HEK293 (cell line): ENCODE results near the gene ZNF554.

Source experiments
- CTCF ChIA-PET: fragments of 350-600 bp; formaldehyde crosslinking; extraction: SDS; loops from one replicate; lab custom pipeline; 2021; ENCODE audit warnings: antibody characterized with exemption; lab: Yijun Ruan, JAX
- POLR2A ChIA-PET: fragments of 300-600 bp; formaldehyde crosslinking; extraction: SDS; loops from one replicate; lab custom pipeline; 2020; ENCODE audit warnings: antibody characterized with exemption, inconsistent platforms; lab: Yijun Ruan, JAX
- H3K27ac ChIP-seq: fragments of 200-500 bp; sonication (Bioruptor generic); 2 replicates; pipeline ENCODE4 v1.5.1; 2014; ENCODE audit warnings: low read depth, low read length, control low read depth, inconsistent platforms; ENCODE audit errors: extremely low read depth
- H3K36me3 ChIP-seq, 2 experiments: fragments of 200-500 bp in 1 of 2; sonication (Bioruptor generic) in 1 of 2; 1 replicate in 1 of 2; 2 replicates in 1 of 2; pipeline ENCODE4 v1.5.1; 2014 to 2017; ENCODE audit warnings: inconsistent platforms in 2 of 2, low read length in 2 of 2; ENCODE audit not compliant: control insufficient read depth in 2 of 2, insufficient read depth in 1 of 2
- H3K4me1 ChIP-seq: fragments of 200-500 bp; sonication (Bioruptor generic); 2 replicates; pipeline ENCODE4 v1.5.1; 2014; ENCODE audit warnings: mild to moderate bottlenecking, low read length, inconsistent platforms; ENCODE audit not compliant: control insufficient read depth, insufficient read depth
- H3K4me3 ChIP-seq: 2 replicates; pipeline ENCODE4 v1.5.1; 2011; ENCODE audit warnings: low read depth, mild to moderate bottlenecking, control low read depth, low read length, moderate library complexity
- H3K9me3 ChIP-seq: fragments of 200-500 bp; sonication (Bioruptor generic); 2 replicates; pipeline ENCODE4 v1.5.1; 2014; ENCODE audit warnings: low read depth, low read length, inconsistent platforms; ENCODE audit not compliant: control insufficient read depth, insufficient read depth
- BCL6B ChIP-seq: fragments of 450-650 bp; formaldehyde crosslinking; IDR thresholded peaks from 2 replicates; pipeline ENCODE4 v1.5.1; 2017; ENCODE audit warnings: missing biosample characterization, missing genetic modification characterization
- GLI4 ChIP-seq: fragments of 450-650 bp; formaldehyde crosslinking; IDR thresholded peaks from 2 replicates; pipeline ENCODE4 v1.5.1; 2016; ENCODE audit warnings: missing biosample characterization, missing genetic modification characterization
- INSM2 ChIP-seq: fragments of 450-650 bp; formaldehyde crosslinking; IDR thresholded peaks from 2 replicates; pipeline ENCODE4 v1.5.1; 2016; ENCODE audit warnings: missing biosample characterization, missing genetic modification characterization
- PRDM2 ChIP-seq: fragments of 450-650 bp; formaldehyde crosslinking; IDR thresholded peaks from 2 replicates; pipeline ENCODE4 v1.5.1; 2016; ENCODE audit warnings: missing biosample characterization, missing genetic modification characterization, borderline replicate concordance
- SALL2 ChIP-seq: fragments of 450-650 bp; formaldehyde crosslinking; IDR thresholded peaks from 2 replicates; pipeline ENCODE4 v1.5.0; 2017; ENCODE audit warnings: missing biosample characterization, mild to moderate bottlenecking, missing genetic modification characterization, borderline replicate concordance
- SETDB1 ChIP-seq: IDR thresholded peaks from one replicate; pipeline ENCODE4 v1.6.1; 2017; ENCODE audit warnings: mild to moderate bottlenecking, low read length, moderate library complexity, mixed read lengths; ENCODE audit not compliant: insufficient read length
- ZNF112 ChIP-seq: fragments of 450-650 bp; formaldehyde crosslinking; IDR thresholded peaks from 2 replicates; pipeline ENCODE4 v1.5.0; 2017; ENCODE audit warnings: missing biosample characterization, missing genetic modification characterization
- ZNF133 ChIP-seq: fragments of 450-650 bp; formaldehyde crosslinking; IDR thresholded peaks from 2 replicates; pipeline ENCODE4 v1.5.1; 2016; ENCODE audit warnings: missing biosample characterization, missing genetic modification characterization
- ZNF157 ChIP-seq: fragments of 450-650 bp; formaldehyde crosslinking; IDR thresholded peaks from 2 replicates; pipeline ENCODE4 v1.5.1; 2016; ENCODE audit warnings: missing biosample characterization, missing genetic modification characterization
- ZNF174 ChIP-seq: fragments of 450-650 bp; formaldehyde crosslinking; IDR thresholded peaks from 2 replicates; pipeline ENCODE4 v1.5.0; 2017; ENCODE audit warnings: missing biosample characterization, mild to moderate bottlenecking, missing genetic modification characterization
- ZNF248 ChIP-seq: fragments of 450-650 bp; formaldehyde crosslinking; IDR thresholded peaks from 2 replicates; pipeline ENCODE4 v1.5.1; 2017; ENCODE audit warnings: missing biosample characterization, missing genetic modification characterization
- ZNF266 ChIP-seq: fragments of 450-650 bp; formaldehyde crosslinking; IDR thresholded peaks from 2 replicates; pipeline ENCODE4 v1.5.1; 2016; ENCODE audit warnings: missing biosample characterization, missing genetic modification characterization, low read depth
- ZNF302 ChIP-seq: fragments of 450-650 bp; formaldehyde crosslinking; IDR thresholded peaks from 2 replicates; pipeline ENCODE4 v1.5.1; 2016; ENCODE audit warnings: missing biosample characterization, missing genetic modification characterization, low read depth
- ZNF341 ChIP-seq: fragments of 450-650 bp; formaldehyde crosslinking; IDR thresholded peaks from 2 replicates; pipeline ENCODE4; 2016; ENCODE audit warnings: low read depth, missing biosample characterization, missing genetic modification characterization
- ZNF366 ChIP-seq: fragments of 450-650 bp; formaldehyde crosslinking; conservative IDR thresholded peaks from 2 replicates; pipeline ENCODE4 v1.5.1; 2016; ENCODE audit warnings: missing biosample characterization, missing genetic modification characterization
- ZNF473 ChIP-seq: fragments of 450-650 bp; formaldehyde crosslinking; IDR thresholded peaks from 2 replicates; pipeline ENCODE4 v1.5.1; 2017; ENCODE audit warnings: missing biosample characterization, missing genetic modification characterization
- ZNF521 ChIP-seq: fragments of 450-650 bp; formaldehyde crosslinking; IDR thresholded peaks from 2 replicates; pipeline ENCODE4 v1.5.1; 2017; ENCODE audit warnings: missing biosample characterization, mild to moderate bottlenecking, missing genetic modification characterization
- ZNF530 ChIP-seq: fragments of 450-650 bp; formaldehyde crosslinking; IDR thresholded peaks from 2 replicates; pipeline ENCODE4 v1.5.1; 2016; ENCODE audit warnings: low read depth, missing biosample characterization, missing genetic modification characterization
- ZNF544 ChIP-seq: fragments of 450-650 bp; formaldehyde crosslinking; IDR thresholded peaks from 2 replicates; pipeline ENCODE4 v1.5.0; 2017; ENCODE audit warnings: missing biosample characterization, missing genetic modification characterization
- ZNF549 ChIP-seq: fragments of 450-650 bp; IDR thresholded peaks from 2 replicates; pipeline ENCODE4 v1.5.1; 2018; ENCODE audit warnings: missing biosample characterization, missing genetic modification characterization, mild to moderate bottlenecking, inconsistent platforms, moderate library complexity
- ZNF610 ChIP-seq: fragments of 450-650 bp; formaldehyde crosslinking; IDR thresholded peaks from 2 replicates; pipeline ENCODE4 v1.5.1; 2016; ENCODE audit warnings: missing biosample characterization, missing genetic modification characterization, borderline replicate concordance
- ZNF626 ChIP-seq: fragments of 450-650 bp; sonication (Bioruptor Pico); formaldehyde crosslinking; IDR thresholded peaks from 2 replicates; pipeline ENCODE4 v1.5.1; 2018; ENCODE audit warnings: missing biosample characterization, missing genetic modification characterization, inconsistent platforms
- ZNF658 ChIP-seq: fragments of 450-650 bp; formaldehyde crosslinking; IDR thresholded peaks from 2 replicates; pipeline ENCODE4; 2016; ENCODE audit warnings: missing biosample characterization, missing genetic modification characterization
- ZNF747 ChIP-seq: fragments of 450-650 bp; formaldehyde crosslinking; IDR thresholded peaks from 2 replicates; pipeline ENCODE4 v1.5.1; 2016; ENCODE audit warnings: missing biosample characterization, missing genetic modification characterization
- ZNF768 ChIP-seq: fragments of 450-650 bp; formaldehyde crosslinking; IDR thresholded peaks from 2 replicates; pipeline ENCODE4 v1.5.1; 2018; ENCODE audit warnings: missing biosample characterization, mild to moderate bottlenecking, missing genetic modification characterization
- ZNF776 ChIP-seq: fragments of 450-650 bp; formaldehyde crosslinking; IDR thresholded peaks from 2 replicates; pipeline ENCODE4 v1.5.0; 2017; ENCODE audit warnings: missing biosample characterization, missing genetic modification characterization, borderline replicate concordance
- ZNF785 ChIP-seq: fragments of 450-650 bp; formaldehyde crosslinking; IDR thresholded peaks from 2 replicates; pipeline ENCODE4 v1.5.1; 2016; ENCODE audit warnings: missing biosample characterization, missing genetic modification characterization
- TF ChIP-seq, protein P1 (sequence below): fragments of 450-650 bp; formaldehyde crosslinking; IDR thresholded peaks from 2 replicates; pipeline ENCODE4 v1.5.1; 2017; ENCODE audit warnings: missing biosample characterization, missing genetic modification characterization

ZNF554 gene

DNA sequence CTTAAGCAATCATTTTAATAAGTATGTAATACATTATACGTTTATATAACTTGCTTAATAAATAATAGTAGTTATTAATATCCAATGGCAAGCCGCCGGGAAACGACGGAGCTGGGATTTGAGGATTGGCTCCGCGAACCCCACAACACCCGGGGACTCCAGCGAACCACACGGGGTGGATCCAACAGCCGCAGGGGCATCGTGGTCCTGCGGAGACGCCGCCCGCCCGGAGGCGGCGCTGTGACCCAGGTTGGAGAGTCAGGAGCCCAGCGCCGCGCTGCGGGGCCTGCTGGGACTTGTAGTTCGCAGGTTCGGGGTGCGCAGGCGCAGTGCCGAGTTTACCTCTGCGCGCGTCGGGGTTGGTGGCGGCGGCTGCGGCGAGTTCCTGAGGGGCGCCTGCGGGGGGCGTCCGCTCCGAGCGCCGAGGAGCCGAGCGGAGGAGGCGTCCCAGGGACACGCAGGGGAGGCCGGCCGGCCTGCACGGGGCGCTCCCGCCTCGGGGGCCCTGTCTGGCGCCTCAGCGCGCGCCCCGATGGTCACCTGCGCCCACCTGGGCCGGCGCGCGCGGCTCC lies at the start of gene ZNF554:
Gene ZNF554, plus strand, starts transcription at position 329 of the 572 bp plus-strand sequence. Its CDS starts 204 bp downstream, at position 533.
- H3K9me3 ChIP-seq: no peaks in the 10 kb centered on the region
- peak within 1 kb of the TSS; percentile 43; the same call in 1 of the 2 replicates for H3K27ac ChIP-seq
- CTCF ChIA-PET: interaction anchor here (0.5 to 1.5 kb wide), 14 partner anchors 13 to 1459 kb away, joined by 3 to 7 read pairs (median 4); partner anchors contain the start of genes SGTA and THOP1
- POLR2A ChIA-PET: interaction anchor here (1.0 to 1.2 kb wide), 3 partner anchors 22 to 131 kb away, joined by 3 to 5 read pairs (median 3); partner anchors contain the start of genes ZNF555 and ZNF57
- no peaks in the 10 kb centered on the region for H3K4me1 ChIP-seq
- H3K4me3 ChIP-seq: peak within 1 kb of the TSS; percentile 69
- peaks cover 0 to 21% of the 10 kb centered on the region in 2 experiments; a peak in 2 of 3 replicates for H3K36me3 ChIP-seq
- no peak for TF ChIP-seq ZNF747 (tag by site-specific recombination)
- no peak for TF ChIP-seq SALL2 (tag by site-specific recombination)
- no peak for TF ChIP-seq PRDM2 (tag by site-specific recombination)
- no peak for TF ChIP-seq SETDB1
- no peak for TF ChIP-seq ZNF248 (tag by site-specific recombination)
- TF ChIP-seq, protein P1, sequence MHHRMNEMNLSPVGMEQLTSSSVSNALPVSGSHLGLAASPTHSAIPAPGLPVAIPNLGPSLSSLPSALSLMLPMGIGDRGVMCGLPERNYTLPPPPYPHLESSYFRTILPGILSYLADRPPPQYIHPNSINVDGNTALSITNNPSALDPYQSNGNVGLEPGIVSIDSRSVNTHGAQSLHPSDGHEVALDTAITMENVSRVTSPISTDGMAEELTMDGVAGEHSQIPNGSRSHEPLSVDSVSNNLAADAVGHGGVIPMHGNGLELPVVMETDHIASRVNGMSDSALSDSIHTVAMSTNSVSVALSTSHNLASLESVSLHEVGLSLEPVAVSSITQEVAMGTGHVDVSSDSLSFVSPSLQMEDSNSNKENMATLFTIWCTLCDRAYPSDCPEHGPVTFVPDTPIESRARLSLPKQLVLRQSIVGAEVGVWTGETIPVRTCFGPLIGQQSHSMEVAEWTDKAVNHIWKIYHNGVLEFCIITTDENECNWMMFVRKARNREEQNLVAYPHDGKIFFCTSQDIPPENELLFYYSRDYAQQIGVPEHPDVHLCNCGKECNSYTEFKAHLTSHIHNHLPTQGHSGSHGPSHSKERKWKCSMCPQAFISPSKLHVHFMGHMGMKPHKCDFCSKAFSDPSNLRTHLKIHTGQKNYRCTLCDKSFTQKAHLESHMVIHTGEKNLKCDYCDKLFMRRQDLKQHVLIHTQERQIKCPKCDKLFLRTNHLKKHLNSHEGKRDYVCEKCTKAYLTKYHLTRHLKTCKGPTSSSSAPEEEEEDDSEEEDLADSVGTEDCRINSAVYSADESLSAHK: peak; percentile 20; the same call in 1 of the 2 replicates
- TF ChIP-seq ZNF266: no peak
- no peak for TF ChIP-seq ZNF302 (tag by site-specific recombination)
- TF ChIP-seq ZNF112 (tag by site-specific recombination): no peak
- no peak for TF ChIP-seq ZNF768 (tag by site-specific recombination)
- peak; percentile 41; the same call in 1 of the 2 replicates for TF ChIP-seq ZNF610 (tag by site-specific recombination)
- no peak for TF ChIP-seq ZNF626
- TF ChIP-seq ZNF174 (tag by site-specific recombination): no peak
- no peak for TF ChIP-seq BCL6B (tag by site-specific recombination)
- TF ChIP-seq ZNF530: no peak
- 0 out of 2 replicates have a peak, but pooled peaks have one; percentile 50 for TF ChIP-seq INSM2
- no peak for TF ChIP-seq ZNF521
- TF ChIP-seq ZNF544 (tag by site-specific recombination): no peak
- no peak for TF ChIP-seq ZNF549
- TF ChIP-seq ZNF366 (tag by site-specific recombination): no peak
- TF ChIP-seq ZNF133 (tag by site-specific recombination): no peak
- no peak for TF ChIP-seq ZNF658 (tag by site-specific recombination)
- no peak for TF ChIP-seq ZNF776 (tag by site-specific recombination)
- TF ChIP-seq ZNF157 (tag by site-specific recombination): no peak
- peak; percentile 86 for TF ChIP-seq ZNF341 (tag by site-specific recombination)
- no peak for TF ChIP-seq GLI4
- TF ChIP-seq ZNF785: no peak
- TF ChIP-seq ZNF473: no peak
